WTC11 (cell line): Measurements from ENCODE around the gene POLR3H.

Experiments used
- CTCF ChIP-seq: fragments of 200-600 bp; IDR thresholded peaks from 2 replicates; pipeline ENCODE4 v1.8.0; 2022; ENCODE audit warnings: antibody characterized with exemption
- IRF1 ChIP-seq: sonication (generic); formaldehyde crosslinking; IDR thresholded peaks from 2 replicates; pipeline ENCODE4 v1.8.0; 2023; ENCODE audit warnings: missing genetic modification reagents
- STAT6 ChIP-seq: sonication (generic); formaldehyde crosslinking; conservative IDR thresholded peaks from 2 replicates; pipeline ENCODE4 v1.8.1; 2023; ENCODE audit warnings: mild to moderate bottlenecking, low read depth, missing genetic modification reagents, moderate library complexity

- TF ChIP-seq STAT6 (CRISPR knock-in tag) = no peak
- TF ChIP-seq IRF1 (CRISPR knock-in tag) = no peak
- TF ChIP-seq CTCF = no peak
Measured at GRCh38 chr22:41568811-41569210, 24.5 kb upstream of the POLR3H start.
